IMR-90 (cell line): Measurements from ENCODE around the gene VPS13C.

Experiments used
- CTCF ChIP-seq: conservative IDR thresholded peaks from 2 replicates; pipeline ENCODE4 v1.5.1; 2012; ENCODE audit warnings: mild to moderate bottlenecking, low read depth, low read length, improper control_type of control experiment
- POLR2A ChIP-seq: IDR thresholded peaks from 2 replicates; pipeline ENCODE4 v1.6.1; 2012; ENCODE audit warnings: mild to moderate bottlenecking, low read depth, low read length

- TF ChIP-seq CTCF (no peak), POLR2A (no peak)
Measured at GRCh38 chr15:62035256-62035924, 24.9 kb downstream of the VPS13C start.
